Uterus (tissue), 4 donors: ENCODE data around the gene SLC39A11. TPM values are rescaled to one million over a fixed set of nuclear protein-coding genes. Genes with fewer than 3 reads are reported as not detected.

Source experiments
- DNase-seq, 2 donors: peaks; one replicate each; pipeline ENCODE4 v3.0.0-alpha.2; 2019 to 2020
- H3K27ac ChIP-seq, 2 donors: fragments of 200-600 bp; sonication (generic); 1 replicate in 1 of 2; 2 replicates in 1 of 2; pipeline ENCODE4 v1.5.1; 2016 to 2018
- H3K27me3 ChIP-seq, 2 donors: fragments of 200-600 bp; sonication (generic); one replicate each; pipeline ENCODE4 v1.5.1; 2018 to 2019; ENCODE audit warnings: control low read depth in 1 of 2
- H3K36me3 ChIP-seq, 2 donors: fragments of 200-600 bp; sonication (generic); one replicate each; pipeline ENCODE4 v1.5.1; 2019; ENCODE audit warnings: control low read depth in 1 of 2
- H3K4me1 ChIP-seq, 2 donors: fragments of 200-600 bp; sonication (generic); one replicate each; pipeline ENCODE4 v1.5.1; 2018 to 2019; ENCODE audit warnings: control low read depth in 1 of 2
- H3K4me3 ChIP-seq, 2 donors: fragments of 200-600 bp; sonication (generic); 1 replicate in 1 of 2; 2 replicates in 1 of 2; pipeline ENCODE4 v1.5.1; 2018 to 2019; ENCODE audit warnings: mild to moderate bottlenecking in 1 of 2
- H3K9me3 ChIP-seq, 2 donors: fragments of 200-600 bp; sonication (generic); one replicate each; pipeline ENCODE4 v1.5.1; 2019; ENCODE audit warnings: control low read depth in 1 of 2
- CTCF ChIP-seq, 4 experiments: fragments of 200-600 bp in 2 of 4; fragments of 450-650 bp in 2 of 4; sonication (generic) in 2 of 4; IDR thresholded peaks; one replicate each; pipeline ENCODE4 v1.5.1; 2016 to 2019; ENCODE audit warnings: antibody characterized with exemption in 4 of 4, mild to moderate bottlenecking in 2 of 4, moderate library complexity in 1 of 4
- POLR2A ChIP-seq, 2 donors: fragments of 450-650 bp; IDR thresholded peaks; one replicate each; pipeline ENCODE4 v1.6.1; 2016; ENCODE audit warnings: antibody characterized with exemption in 2 of 2, mild to moderate bottlenecking in 1 of 2, moderate library complexity in 1 of 2
- intact Hi-C: fragments of 100-400 bp; cut with DNase I; formaldehyde crosslinking; loops from one replicate; pipeline ENCODE4 v1.15.1; 2023; ENCODE audit warnings: low total_unique reads
- total RNA-seq, 4 donors: library from RNA; depleted of rRNA in 3 of 4; stranded (reverse); fragments of >200 nt in 3 of 4; gene quantifications; one replicate each; pipeline versions ENCODE4 v1.1.0 to v1.2.4, GENCODE V29; 2014 to 2023
- donor health status: DM: yes; HTN: yes; CAD: no.

The SLC39A11 gene
- total RNA-seq, 4 donors from 2014 or later, result 5.4 to 56.2 (median 21.0) TPM

- TF ChIP-seq CTCF (IDR thresholded peaks at IDR 0.05) (no peak), POLR2A (IDR thresholded peaks at IDR 0.05) (no peak)
- Histone ChIP-seq H3K4me1 (peaks cover 0 to 3% of the 10 kb centered on the region in 2 donors), H3K9me3 (no peaks in the 10 kb centered on the region), H3K4me3 (no peak overlapping the region), H3K27me3 (no peaks in the 10 kb centered on the region), H3K36me3 (no peaks in the 10 kb centered on the region), H3K27ac (no peak overlapping the region)
- intact Hi-C loops, result no loop called here
- no peak for DNase-seq
Measured at GRCh38 chr17:73090396-73091202, 1.9 kb downstream of the SLC39A11 start.

GRCh38 chr17:73089322-73090317 lies 2.9 kb downstream of the SLC39A11 start:
- Histone ChIP-seq H3K4me1 (peaks cover 0 to 3% of the 10 kb centered on the region in 2 donors), H3K27ac (no peak overlapping the region), H3K9me3 (no peaks in the 10 kb centered on the region), H3K36me3 (no peaks in the 10 kb centered on the region), H3K27me3 (no peaks in the 10 kb centered on the region), H3K4me3 (no peak overlapping the region)
- no peak for TF ChIP-seq POLR2A (IDR thresholded peaks at IDR 0.05)
- TF ChIP-seq CTCF (IDR thresholded peaks at IDR 0.05), result no peak
- DNase-seq, result no peak
- intact Hi-C loops, result no loop called here

- Histone ChIP-seq H3K27ac (no peak overlapping the region), H3K36me3 (no peaks in the 10 kb centered on the region), H3K9me3 (no peaks in the 10 kb centered on the region), H3K27me3 (no peaks in the 10 kb centered on the region), H3K4me3 (no peak overlapping the region), H3K4me1 (peaks cover 0 to 3% of the 10 kb centered on the region in 2 donors)
- no peak for DNase-seq
- intact Hi-C loops, result no loop called here
- TF ChIP-seq POLR2A (IDR thresholded peaks at IDR 0.05) (no peak), CTCF (IDR thresholded peaks at IDR 0.05) (no peak)
Measured at GRCh38 chr17:73088561-73088960, 3.9 kb downstream of the SLC39A11 start.

DNA sequence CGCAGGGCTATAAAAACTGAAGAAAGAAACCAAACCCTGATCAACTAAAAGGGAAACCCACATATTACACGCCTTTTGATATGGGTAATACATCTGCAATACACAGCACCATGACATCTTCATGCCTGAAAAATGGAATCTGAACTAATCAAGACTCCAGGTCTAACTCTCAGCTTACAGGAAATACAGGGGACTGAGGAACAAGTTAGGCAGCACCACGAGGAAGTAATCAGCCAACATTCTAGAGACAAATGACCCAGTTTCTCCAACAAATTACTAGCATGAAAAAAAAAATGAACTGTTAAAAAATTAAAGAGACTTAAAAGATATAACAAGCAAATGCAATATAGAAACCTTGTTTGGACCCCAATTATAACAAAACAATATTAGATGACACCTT lies 9.1 kb downstream of the SLC39A11 start:
- Histone ChIP-seq H3K27me3 (no peaks in the 10 kb centered on the region), H3K4me1 (no peaks in the 10 kb centered on the region), H3K4me3 (no peak overlapping the region), H3K9me3 (no peaks in the 10 kb centered on the region), H3K36me3 (no peaks in the 10 kb centered on the region), H3K27ac (no peak overlapping the region)
- TF ChIP-seq CTCF (IDR thresholded peaks at IDR 0.05) (no peak), POLR2A (IDR thresholded peaks at IDR 0.05) (no peak)
- intact Hi-C loops, result no loop called here
- no peak for DNase-seq

- H3K9me3 ChIP-seq, result no peaks in the 10 kb centered on the region
- H3K27me3 ChIP-seq, result no peaks in the 10 kb centered on the region
- no peak overlapping the region for H3K4me3 ChIP-seq
- H3K36me3 ChIP-seq, result no peaks in the 10 kb centered on the region
- H3K4me1 ChIP-seq, result no peaks in the 10 kb centered on the region
- no peak for DNase-seq
- TF ChIP-seq CTCF (IDR thresholded peaks at IDR 0.05), result no peak
- TF ChIP-seq POLR2A (IDR thresholded peaks at IDR 0.05), result no peak
- H3K27ac ChIP-seq, result no peak overlapping the region
- intact Hi-C loops, result no loop called here
Measured at GRCh38 chr17:73074566-73074965, 17.9 kb downstream of the SLC39A11 start.
